GM12892 (cell line): ENCODE results near the gene CHST14.

Experiments
- POLR2A ChIP-seq: IDR thresholded peaks from 2 replicates; pipeline ENCODE4 v1.6.1; 2011; ENCODE audit warnings: low read depth, low read length, control low read depth
- POLR2AphosphoS5 ChIP-seq: IDR thresholded peaks from 2 replicates; pipeline ENCODE4 v1.6.1; 2011; ENCODE audit warnings: low read depth, low read length, control low read depth
- TAF1 ChIP-seq: IDR thresholded peaks from 2 replicates; pipeline ENCODE4 v1.6.1; 2011; ENCODE audit warnings: low read depth, mild to moderate bottlenecking, control low read depth, low read length, borderline replicate concordance

DNA sequence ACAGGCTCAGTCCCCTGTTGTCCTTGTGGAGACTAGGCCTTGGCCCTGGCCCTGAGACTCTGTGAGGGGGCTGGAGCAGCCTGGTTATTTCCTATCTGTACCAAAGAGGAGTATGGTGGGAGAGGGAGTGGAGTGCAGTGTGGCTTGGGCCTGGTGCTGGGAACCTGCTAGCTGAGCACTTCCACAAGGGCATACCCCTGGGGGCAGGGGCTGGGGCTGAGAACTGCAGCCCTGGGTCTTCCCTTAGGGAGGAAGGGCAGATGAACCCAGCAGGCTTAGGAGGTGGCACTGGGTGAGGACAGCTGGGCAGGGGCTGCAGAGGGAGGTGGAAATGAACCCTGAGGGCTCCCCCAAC is 3.5 kb upstream of the CHST14 start:
- no peak for TF ChIP-seq POLR2A
- no peak for TF ChIP-seq POLR2AphosphoS5
- TF ChIP-seq TAF1, result no peak
